Measurements from ENCODE around the gene NAA40. TPM values are rescaled to one million over a fixed set of nuclear protein-coding genes. Genes with fewer than 3 reads are reported as not detected.
A peak's percentile ranks its signal among the peaks of the same experiment; 100 is the strongest.

The NAA40 gene
- total and polyA plus RNA-seq, 2 of the 13 experiments (the other 11 are each of a cell fraction or from before 2014, with no cell fraction given) = 11.1 to 17.9 TPM

- TF ChIP-seq RNF2 (conservative IDR thresholded peaks at IDR 0.05; ENCODE audit: low read depth) (no peak), BCL3 (CRISPR knock-in tag; IDR thresholded peaks at IDR 0.05) (no peak), ZGPAT (CRISPR knock-in tag; IDR thresholded peaks at IDR 0.05) (peak; percentile 25; the same call in 1 of the 2 replicates), SIX1 (CRISPR knock-in tag; IDR thresholded peaks at IDR 0.05; ENCODE audit: borderline replicate concordance) (no peak), ZNF580 (CRISPR knock-in tag; IDR thresholded peaks at IDR 0.05; ENCODE audit: borderline replicate concordance, low read depth) (0 out of 2 replicates have a peak, but pooled peaks have one; percentile 4), ZNF205 (CRISPR knock-in tag; IDR thresholded peaks at IDR 0.05) (0 out of 2 replicates have a peak, but pooled peaks have one; percentile 40), ZNF776 (CRISPR knock-in tag; IDR thresholded peaks at IDR 0.05) (0 out of 2 replicates have a peak, but pooled peaks have one; percentile 46), UBTF (CRISPR knock-in tag; IDR thresholded peaks at IDR 0.05) (peak; percentile 36; the same call in 1 of the 2 replicates), ADNP (CRISPR knock-in tag; IDR thresholded peaks at IDR 0.05) (no peak), CTCF (CRISPR knock-in tag; IDR thresholded peaks at IDR 0.05) (peak; percentile 87), HIVEP1 (CRISPR knock-in tag; IDR thresholded peaks at IDR 0.05) (0 out of 2 replicates have a peak, but pooled peaks have one; percentile 33), ZNF460 (CRISPR knock-in tag; IDR thresholded peaks at IDR 0.05; ENCODE audit: borderline replicate concordance) (no peak), ZFX (CRISPR knock-in tag; IDR thresholded peaks at IDR 0.05; ENCODE audit: low read depth) (0 out of 2 replicates have a peak, but pooled peaks have one; percentile 8)
- TF ChIP-seq, protein P1, sequence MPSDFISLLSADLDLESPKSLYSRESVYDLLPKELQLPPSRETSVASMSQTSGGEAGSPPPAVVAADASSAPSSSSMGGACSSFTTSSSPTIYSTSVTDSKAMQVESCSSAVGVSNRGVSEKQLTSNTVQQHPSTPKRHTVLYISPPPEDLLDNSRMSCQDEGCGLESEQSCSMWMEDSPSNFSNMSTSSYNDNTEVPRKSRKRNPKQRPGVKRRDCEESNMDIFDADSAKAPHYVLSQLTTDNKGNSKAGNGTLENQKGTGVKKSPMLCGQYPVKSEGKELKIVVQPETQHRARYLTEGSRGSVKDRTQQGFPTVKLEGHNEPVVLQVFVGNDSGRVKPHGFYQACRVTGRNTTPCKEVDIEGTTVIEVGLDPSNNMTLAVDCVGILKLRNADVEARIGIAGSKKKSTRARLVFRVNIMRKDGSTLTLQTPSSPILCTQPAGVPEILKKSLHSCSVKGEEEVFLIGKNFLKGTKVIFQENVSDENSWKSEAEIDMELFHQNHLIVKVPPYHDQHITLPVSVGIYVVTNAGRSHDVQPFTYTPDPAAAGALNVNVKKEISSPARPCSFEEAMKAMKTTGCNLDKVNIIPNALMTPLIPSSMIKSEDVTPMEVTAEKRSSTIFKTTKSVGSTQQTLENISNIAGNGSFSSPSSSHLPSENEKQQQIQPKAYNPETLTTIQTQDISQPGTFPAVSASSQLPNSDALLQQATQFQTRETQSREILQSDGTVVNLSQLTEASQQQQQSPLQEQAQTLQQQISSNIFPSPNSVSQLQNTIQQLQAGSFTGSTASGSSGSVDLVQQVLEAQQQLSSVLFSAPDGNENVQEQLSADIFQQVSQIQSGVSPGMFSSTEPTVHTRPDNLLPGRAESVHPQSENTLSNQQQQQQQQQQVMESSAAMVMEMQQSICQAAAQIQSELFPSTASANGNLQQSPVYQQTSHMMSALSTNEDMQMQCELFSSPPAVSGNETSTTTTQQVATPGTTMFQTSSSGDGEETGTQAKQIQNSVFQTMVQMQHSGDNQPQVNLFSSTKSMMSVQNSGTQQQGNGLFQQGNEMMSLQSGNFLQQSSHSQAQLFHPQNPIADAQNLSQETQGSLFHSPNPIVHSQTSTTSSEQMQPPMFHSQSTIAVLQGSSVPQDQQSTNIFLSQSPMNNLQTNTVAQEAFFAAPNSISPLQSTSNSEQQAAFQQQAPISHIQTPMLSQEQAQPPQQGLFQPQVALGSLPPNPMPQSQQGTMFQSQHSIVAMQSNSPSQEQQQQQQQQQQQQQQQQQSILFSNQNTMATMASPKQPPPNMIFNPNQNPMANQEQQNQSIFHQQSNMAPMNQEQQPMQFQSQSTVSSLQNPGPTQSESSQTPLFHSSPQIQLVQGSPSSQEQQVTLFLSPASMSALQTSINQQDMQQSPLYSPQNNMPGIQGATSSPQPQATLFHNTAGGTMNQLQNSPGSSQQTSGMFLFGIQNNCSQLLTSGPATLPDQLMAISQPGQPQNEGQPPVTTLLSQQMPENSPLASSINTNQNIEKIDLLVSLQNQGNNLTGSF (CRISPR knock-in tag; IDR thresholded peaks at IDR 0.05) = peak; percentile 28; the same call in 1 of the 2 replicates
Observed at GRCh38 chr11:63915961-63916836, 22.6 kb upstream of the NAA40 start (continued).
